ENCODE measurements around the gene STEAP1B.
"Not testable (repeated sequence)": the region's sequence is repeated elsewhere in the genome, so short reads cannot be mapped to it uniquely, and the experiment has no call there.

STEAP1B gene

GRCh38 chr7:22506316-22507020 is 6.5 kb upstream of the STEAP1B start:
- H3K36me3 ChIP-seq (ENCODE audit: insufficient read depth, insufficient read length, low read length); H3K9me3 ChIP-seq (ENCODE audit: insufficient read depth, low read length); H3K4me1 ChIP-seq (ENCODE audit: insufficient read depth, insufficient read length); H3K4me3 ChIP-seq (ENCODE audit: insufficient read length, low read depth); H3K9ac ChIP-seq (ENCODE audit: insufficient read length, low read depth); H3K27me3 ChIP-seq (ENCODE audit: insufficient read depth, insufficient read length); DNase-seq (ENCODE audit: low read depth, low spot score): not testable (repeated sequence)

DNA sequence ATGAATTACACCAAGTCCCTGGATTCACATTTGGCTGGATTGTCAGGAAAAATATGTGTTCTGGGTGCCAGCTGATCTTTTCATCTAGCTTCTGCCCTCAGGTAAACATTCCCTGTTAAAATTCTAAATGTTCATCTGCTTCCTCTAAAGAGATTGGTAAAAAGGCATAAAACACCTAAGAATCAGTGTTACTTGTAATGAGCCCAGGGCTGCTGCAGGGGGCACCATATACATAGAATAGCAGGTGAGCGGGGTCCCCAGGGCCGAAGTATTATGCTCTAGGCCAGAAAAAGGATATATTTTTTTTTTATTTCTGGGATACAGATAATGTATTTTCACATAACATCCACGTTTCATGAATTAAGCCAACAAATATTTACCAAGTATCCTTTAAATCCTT is 4.5 kb upstream of the STEAP1B start:
- DNase-seq (ENCODE audit: low read depth, low spot score), result not testable (repeated sequence)

DNA sequence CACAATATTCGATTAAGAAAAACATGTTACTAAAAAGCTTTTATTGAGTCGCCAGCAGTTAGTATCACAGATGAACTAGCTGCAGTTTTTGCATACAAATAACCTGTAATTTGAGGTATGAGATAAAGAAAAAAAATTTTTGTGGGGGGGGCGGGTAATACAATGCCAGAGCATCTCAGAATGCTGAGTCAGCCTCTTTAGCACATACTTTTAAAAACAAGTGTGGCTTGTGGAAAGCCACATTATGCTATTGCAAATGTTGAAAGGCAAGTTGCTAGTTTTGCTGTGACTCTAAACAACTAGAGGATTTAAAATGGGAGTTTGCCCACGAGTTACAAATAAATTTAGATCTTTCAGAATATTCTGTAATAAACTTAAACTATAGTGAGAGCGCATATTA is 2.1 kb upstream of the STEAP1B start:
- DNase-seq (ENCODE audit: low read depth, low spot score); H3K4me1 ChIP-seq (ENCODE audit: insufficient read depth, insufficient read length); H3K4me3 ChIP-seq (ENCODE audit: insufficient read length, low read depth); H3K27me3 ChIP-seq (ENCODE audit: insufficient read depth, insufficient read length); H3K36me3 ChIP-seq (ENCODE audit: insufficient read depth, insufficient read length, low read length); H3K9ac ChIP-seq (ENCODE audit: insufficient read length, low read depth); H3K9me3 ChIP-seq (ENCODE audit: insufficient read depth, low read length): not testable (repeated sequence)

More for the DNA sequence above, 4.5 kb upstream of the STEAP1B start:
- not testable (repeated sequence) for H3K27me3 ChIP-seq (ENCODE audit: insufficient read depth, insufficient read length); H3K9me3 ChIP-seq (ENCODE audit: insufficient read depth, low read length); H3K4me3 ChIP-seq (ENCODE audit: insufficient read length, low read depth); H3K4me1 ChIP-seq (ENCODE audit: insufficient read depth, insufficient read length); H3K36me3 ChIP-seq (ENCODE audit: insufficient read depth, insufficient read length, low read length); H3K9ac ChIP-seq (ENCODE audit: insufficient read length, low read depth)

- not testable (repeated sequence) for DNase-seq (ENCODE audit: low read depth, low spot score)
Observed at GRCh38 chr7:22501336-22501735, 1.3 kb upstream of the STEAP1B start.

GRCh38 chr7:22499044-22499443 is 944 bp downstream of the STEAP1B start:
- no peak for DNase-seq (ENCODE audit: low read depth, low spot score)
- H3K4me3 ChIP-seq (ENCODE audit: insufficient read length, low read depth), result no peak overlapping the region
- H3K27me3 ChIP-seq (ENCODE audit: insufficient read depth, insufficient read length), result no peaks in the 10 kb centered on the region
- H3K4me1 ChIP-seq (ENCODE audit: insufficient read depth, insufficient read length), result no peaks in the 10 kb centered on the region
- H3K9ac ChIP-seq (ENCODE audit: insufficient read length, low read depth), result peak overlapping the region; percentile 21
- TF ChIP-seq ZNF274 (IDR thresholded peaks at IDR 0.05; ENCODE audit: low read depth, low read length) (no peak), SUZ12 (IDR thresholded peaks at IDR 0.05; ENCODE audit: extremely low read depth, insufficient read depth, insufficient read length) (no peak), YY1 (IDR thresholded peaks at IDR 0.05; ENCODE audit: insufficient read depth, insufficient read length) (no peak)
- H3K9me3 ChIP-seq (ENCODE audit: insufficient read depth, low read length), result no peaks in the 10 kb centered on the region; the same call in 1 of the 2 replicates
- peaks cover 5% of the 10 kb centered on the region for H3K36me3 ChIP-seq (ENCODE audit: insufficient read depth, insufficient read length, low read length)

More at GRCh38 chr7:22501336-22501735, 1.3 kb upstream of the STEAP1B start:
- H3K36me3 ChIP-seq (ENCODE audit: insufficient read depth, insufficient read length, low read length); H3K27me3 ChIP-seq (ENCODE audit: insufficient read depth, insufficient read length); H3K4me3 ChIP-seq (ENCODE audit: insufficient read length, low read depth); H3K9ac ChIP-seq (ENCODE audit: insufficient read length, low read depth); H3K9me3 ChIP-seq (ENCODE audit: insufficient read depth, low read length); H3K4me1 ChIP-seq (ENCODE audit: insufficient read depth, insufficient read length): not testable (repeated sequence)

DNA sequence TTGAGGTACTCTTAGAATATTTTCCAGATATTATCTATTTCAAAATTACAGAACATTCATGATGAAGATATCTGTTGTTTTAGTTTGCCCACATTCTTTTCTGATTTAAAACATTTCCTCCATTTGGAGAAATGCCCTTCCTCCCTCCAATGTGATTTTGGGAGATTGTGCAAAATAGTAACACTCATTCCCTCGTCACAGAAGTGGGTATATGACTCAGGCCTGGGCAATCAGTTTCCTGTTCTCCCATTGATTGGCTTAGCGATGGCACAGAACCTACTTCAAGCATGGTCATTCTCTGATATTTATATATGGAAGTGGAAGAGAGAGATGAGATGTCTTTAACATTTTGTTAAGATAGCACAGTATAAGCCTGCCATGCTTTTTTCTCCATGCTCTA is 3.1 kb downstream of the STEAP1B start:
- not testable (repeated sequence) for H3K9me3 ChIP-seq (ENCODE audit: insufficient read depth, low read length); H3K4me3 ChIP-seq (ENCODE audit: insufficient read length, low read depth); H3K36me3 ChIP-seq (ENCODE audit: insufficient read depth, insufficient read length, low read length); DNase-seq (ENCODE audit: low read depth, low spot score); H3K27me3 ChIP-seq (ENCODE audit: insufficient read depth, insufficient read length); H3K4me1 ChIP-seq (ENCODE audit: insufficient read depth, insufficient read length); H3K9ac ChIP-seq (ENCODE audit: insufficient read length, low read depth)

DNA sequence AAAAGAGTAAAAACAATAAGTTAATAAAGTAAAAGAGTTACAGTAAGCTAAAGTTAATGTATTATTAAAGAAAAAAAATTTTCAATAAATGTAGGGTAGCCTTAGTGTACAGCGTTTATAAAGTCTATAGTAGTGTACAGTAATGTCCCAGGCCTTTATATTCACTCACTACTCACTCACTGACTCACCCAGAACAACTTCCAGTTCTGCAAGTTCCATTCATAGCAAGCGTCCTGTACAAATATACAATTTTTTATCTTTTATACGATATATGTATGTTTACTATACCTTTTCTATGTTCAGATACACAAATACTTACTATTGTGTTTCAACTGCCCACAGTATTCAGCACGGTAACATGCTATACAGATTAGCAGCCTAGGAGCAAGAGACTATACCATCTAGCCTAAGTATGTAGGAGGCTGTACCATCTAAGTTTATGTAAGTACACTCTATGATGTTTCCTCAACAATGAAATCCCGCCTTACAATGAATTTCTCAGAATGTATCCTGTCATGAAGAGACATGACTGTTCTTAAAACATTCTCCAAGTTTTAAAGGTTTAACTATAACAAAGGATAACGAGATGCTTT is 3.6 kb downstream of the STEAP1B start:
- H3K9me3 ChIP-seq (ENCODE audit: insufficient read depth, low read length); H3K9ac ChIP-seq (ENCODE audit: insufficient read length, low read depth); H3K4me1 ChIP-seq (ENCODE audit: insufficient read depth, insufficient read length); H3K36me3 ChIP-seq (ENCODE audit: insufficient read depth, insufficient read length, low read length); DNase-seq (ENCODE audit: low read depth, low spot score); H3K4me3 ChIP-seq (ENCODE audit: insufficient read length, low read depth); H3K27me3 ChIP-seq (ENCODE audit: insufficient read depth, insufficient read length): not testable (repeated sequence)

GRCh38 chr7:22493160-22493925 is 6.6 kb downstream of the STEAP1B start:
- not testable (repeated sequence) for H3K9ac ChIP-seq (ENCODE audit: insufficient read length, low read depth); H3K9me3 ChIP-seq (ENCODE audit: insufficient read depth, low read length); H3K4me1 ChIP-seq (ENCODE audit: insufficient read depth, insufficient read length); H3K27me3 ChIP-seq (ENCODE audit: insufficient read depth, insufficient read length); H3K4me3 ChIP-seq (ENCODE audit: insufficient read length, low read depth); DNase-seq (ENCODE audit: low read depth, low spot score)
- peaks cover 17% of the 10 kb centered on the region for H3K36me3 ChIP-seq (ENCODE audit: insufficient read depth, insufficient read length, low read length)
